HepG2 (cell line): ENCODE results near the gene FOCAD. TPM values are rescaled to one million over a fixed set of nuclear protein-coding genes. Genes with fewer than 3 reads are reported as not detected.
A peak's percentile ranks its signal among the peaks of the same experiment; 100 is the strongest.

ENCODE experiments used
- BCLAF1 ChIP-seq: fragments of 450-650 bp; IDR thresholded peaks from 2 replicates; pipeline ENCODE4 v1.6.1; 2017; ENCODE audit warnings: mild to moderate bottlenecking
- DNMT1 ChIP-seq: sonication (generic); formaldehyde crosslinking; IDR thresholded peaks from 2 replicates; pipeline ENCODE4 v1.5.1; 2020; ENCODE audit warnings: mild to moderate bottlenecking, missing genetic modification reagents
- ELF3 ChIP-seq: IDR thresholded peaks from 2 replicates; pipeline ENCODE4 v1.6.1; 2016; ENCODE audit warnings: missing genetic modification reagents, missing compliant biosample characterization
- GMEB1 ChIP-seq: sonication (generic); formaldehyde crosslinking; IDR thresholded peaks from 2 replicates; pipeline ENCODE4 v1.5.1; 2020; ENCODE audit warnings: missing genetic modification reagents, mild to moderate bottlenecking, borderline replicate concordance
- GRHL1 ChIP-seq: sonication (generic); formaldehyde crosslinking; conservative IDR thresholded peaks from 2 replicates; pipeline ENCODE4 v1.8.0; 2022; ENCODE audit warnings: missing genetic modification reagents
- HBP1 ChIP-seq: IDR thresholded peaks from 2 replicates; pipeline ENCODE4 v1.6.1; 2016; ENCODE audit warnings: low read depth, control low read depth
- HNF4A ChIP-seq: sonication (generic); formaldehyde crosslinking; IDR thresholded peaks from 2 replicates; pipeline ENCODE4 v1.4.0; 2020; ENCODE audit warnings: missing genetic modification reagents
- JUN ChIP-seq: sonication (generic); formaldehyde crosslinking; IDR thresholded peaks from 2 replicates; pipeline ENCODE4 v1.4.0; 2020; ENCODE audit warnings: mild to moderate bottlenecking, missing genetic modification reagents
- NFYC ChIP-seq: IDR thresholded peaks from 2 replicates; pipeline ENCODE4 v1.6.1; 2016; ENCODE audit warnings: missing genetic modification reagents, missing compliant biosample characterization
- NONO ChIP-seq, 2 experiments: fragments of 450-650 bp in 1 of 2; sonication (generic) in 1 of 2; formaldehyde crosslinking in 1 of 2; IDR thresholded peaks in 1 of 2; conservative IDR thresholded peaks in 1 of 2; 2 replicates each; pipeline versions ENCODE4 v1.6.1 to v1.8.0; 2017 to 2022; ENCODE audit warnings: mild to moderate bottlenecking in 1 of 2, missing genetic modification reagents in 1 of 2, moderate library complexity in 1 of 2
- PLSCR1 ChIP-seq: sonication (generic); formaldehyde crosslinking; IDR thresholded peaks from 2 replicates; pipeline ENCODE4 v1.5.0; 2020; ENCODE audit warnings: missing genetic modification reagents, mild to moderate bottlenecking, borderline replicate concordance
- POLR2G ChIP-seq: fragments of 200-400 bp; formaldehyde crosslinking; IDR thresholded peaks from 2 replicates; pipeline ENCODE4 v1.6.1; 2018; ENCODE audit warnings: mild to moderate bottlenecking, low read depth, low read length, moderate library complexity
- SNAPC2 ChIP-seq: sonication (generic); formaldehyde crosslinking; IDR thresholded peaks from 2 replicates; pipeline ENCODE4 v1.8.1; 2022; ENCODE audit warnings: mild to moderate bottlenecking, missing genetic modification reagents
- SOX5 ChIP-seq: IDR thresholded peaks from 2 replicates; pipeline ENCODE4 v1.6.1; 2016; ENCODE audit warnings: borderline replicate concordance
- ZFP36L2 ChIP-seq: sonication (generic); formaldehyde crosslinking; IDR thresholded peaks from 2 replicates; pipeline ENCODE4 v1.4.0; 2020; ENCODE audit warnings: missing genetic modification reagents
- ZFP37 ChIP-seq: sonication (generic); formaldehyde crosslinking; IDR thresholded peaks from 2 replicates; pipeline ENCODE4 v1.4.0; 2020; ENCODE audit warnings: missing genetic modification reagents, borderline replicate concordance
- ZKSCAN8 ChIP-seq: IDR thresholded peaks from 2 replicates; pipeline ENCODE4 v1.6.1; 2016; ENCODE audit warnings: borderline replicate concordance, missing genetic modification reagents, missing compliant biosample characterization
- ZNF260 ChIP-seq: sonication (generic); formaldehyde crosslinking; IDR thresholded peaks from 2 replicates; pipeline ENCODE4 v1.4.0; 2020; ENCODE audit warnings: missing genetic modification reagents, low read depth, mild to moderate bottlenecking, borderline replicate concordance
- ZNF564 ChIP-seq: sonication (generic); formaldehyde crosslinking; IDR thresholded peaks from 2 replicates; pipeline ENCODE4 v1.8.1; 2023; ENCODE audit warnings: mild to moderate bottlenecking, missing genetic modification reagents
- ZNF780A ChIP-seq: sonication (generic); formaldehyde crosslinking; IDR thresholded peaks from 2 replicates; pipeline ENCODE4 v1.8.0; 2022; ENCODE audit warnings: mild to moderate bottlenecking, missing genetic modification reagents, moderate library complexity
- polyA plus RNA-seq, 8 experiments: library from polyadenylated mRNA; depleted of rRNA in 3 of 8; stranded (reverse) in 7 of 8; unstranded in 1 of 8; fragments of >200 nt; fragmentation: Illumina TruSeq in 4 of 8; extraction: Trizol in 4 of 8; gene quantifications; 2 replicates each; pipeline versions ENCODE4 v1.2.1 to v1.2.3, GENCODE V29; 2011 to 2016; ENCODE audit warnings: low read depth in 4 of 8, missing spikeins in 1 of 8, mixed read lengths in 1 of 8; ENCODE audit not compliant: insufficient read depth in 1 of 8
- total RNA-seq, 5 experiments: library from RNA; depleted of rRNA; stranded (reverse); fragments of >200 nt; fragmentation: Illumina TruSeq; extraction: Trizol; gene quantifications; 2 replicates each; pipeline ENCODE4 v1.2.3, GENCODE V29; 2016; ENCODE audit warnings: low read depth in 1 of 5

The FOCAD gene
- total and polyA plus RNA-seq, 2 of the 13 experiments (the other 11 are each of a cell fraction or from before 2014, with no cell fraction given), result 18.0 to 31.1 TPM

- TF ChIP-seq SNAPC2 (CRISPR knock-in tag) (0 out of 2 replicates have a peak, but pooled peaks have one; percentile 49), ZKSCAN8 (CRISPR knock-in tag) (no peak), POLR2G (no peak), SOX5 (CRISPR knock-in tag) (peak; percentile 86), GMEB1 (CRISPR knock-in tag) (no peak), ZNF780A (no peak), JUN (CRISPR knock-in tag) (no peak), BCLAF1 (no peak), HBP1 (CRISPR knock-in tag) (no peak), NONO (IDR thresholded peaks at IDR 0.05) (no peak), NONO (CRISPR knock-in tag; conservative IDR thresholded peaks at IDR 0.05) (0 out of 2 replicates have a peak, but pooled peaks have one; percentile 29), PLSCR1 (CRISPR knock-in tag) (no peak), NFYC (no peak), ZNF564 (CRISPR knock-in tag) (no peak), ZFP36L2 (no peak), ZFP37 (no peak), HNF4A (CRISPR knock-in tag) (peak; percentile 57; the same call in 1 of the 2 replicates), DNMT1 (no peak), ELF3 (CRISPR knock-in tag) (peak; percentile 62; the same call in 1 of the 2 replicates), GRHL1 (CRISPR knock-in tag) (no peak), ZNF260 (CRISPR knock-in tag) (no peak)
These were observed 151.6 kb downstream of the FOCAD start (continued) for GRCh38 chr9:20835377-20836286.
